ENCODE measurements around the gene SPAG16.

GRCh38 chr2:214341646-214342045 lies 1057.4 kb downstream of the SPAG16 start:
- TF ChIP-seq POLR2A (IDR thresholded peaks at IDR 0.05; ENCODE audit: low read depth, low read length) (no peak), POLR2AphosphoS5 (IDR thresholded peaks at IDR 0.05; ENCODE audit: low read depth, low read length) (no peak), TAF1 (IDR thresholded peaks at IDR 0.05; ENCODE audit: borderline replicate concordance, low read depth, low read length) (no peak)
